CD4-positive, alpha-beta T cell treated with Interleukin-17A for 1 hour (primary cell): ENCODE data around the gene MRPL32.
A peak's percentile ranks its signal among the peaks of the same experiment; 100 is the strongest.

ENCODE experiments used
- DNase-seq: peaks from one replicate; pipeline ENCODE4 v3.0.0-alpha.2; 2020

The MRPL32 gene

DNA sequence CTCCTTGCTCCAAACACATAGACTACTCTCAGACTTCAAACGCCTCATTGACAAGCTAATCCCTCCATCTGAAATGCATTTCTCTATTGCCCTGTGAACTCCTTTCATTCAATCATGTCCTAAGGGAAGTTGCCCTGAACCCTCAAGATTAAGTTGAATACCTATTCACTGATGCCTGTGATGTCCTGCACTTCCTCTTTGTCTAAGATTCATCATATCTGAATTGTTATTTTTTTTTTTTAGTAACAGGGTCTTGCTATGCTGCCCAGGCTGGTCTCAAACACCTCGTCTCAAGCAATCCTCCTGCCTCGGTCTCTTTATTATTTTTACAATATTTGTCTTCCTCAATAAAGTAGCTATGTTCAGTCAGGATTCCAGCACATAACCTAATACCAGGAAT, 3.4 kb upstream of the MRPL32 start:
- DNase-seq = no peak

DNA sequence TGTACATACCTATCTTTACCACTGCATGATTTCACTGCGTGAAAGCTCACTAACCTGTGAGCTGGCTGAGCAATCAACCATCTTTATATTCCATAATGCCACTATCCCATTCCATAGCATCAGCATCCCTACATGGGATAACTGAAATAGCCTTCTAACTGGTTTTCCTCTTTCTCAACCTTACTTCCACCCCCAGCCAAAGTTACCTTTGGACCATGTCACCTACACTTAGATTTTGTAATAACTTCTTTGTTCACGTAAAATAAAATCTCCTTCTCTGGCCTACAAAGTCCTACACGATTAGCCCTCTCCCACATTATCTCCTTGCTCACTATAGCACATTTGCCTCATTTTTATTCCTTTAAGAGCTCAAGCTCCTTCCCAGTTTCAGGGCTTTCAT, 2.7 kb upstream of the MRPL32 start:
- no peak for DNase-seq

DNA sequence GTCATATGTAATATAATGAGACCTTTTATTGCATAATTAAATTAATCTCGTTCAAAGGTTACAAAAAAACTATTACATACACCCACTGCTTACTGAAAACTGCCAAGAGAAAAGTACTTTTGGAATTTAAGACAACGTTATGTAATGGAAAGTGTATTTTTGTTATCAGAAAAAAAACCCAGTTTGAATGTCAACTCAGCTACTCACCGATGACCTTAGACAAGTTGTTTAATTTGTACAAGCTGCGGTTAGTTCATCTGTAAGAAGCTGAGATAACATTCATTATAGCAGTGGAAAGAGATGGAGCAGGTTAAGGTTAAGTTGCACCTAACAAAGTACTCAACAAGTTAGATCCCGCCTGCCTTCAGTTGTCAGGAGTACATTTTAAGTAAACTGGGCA, 1.3 kb upstream of the MRPL32 start:
- no peak for DNase-seq

DNA sequence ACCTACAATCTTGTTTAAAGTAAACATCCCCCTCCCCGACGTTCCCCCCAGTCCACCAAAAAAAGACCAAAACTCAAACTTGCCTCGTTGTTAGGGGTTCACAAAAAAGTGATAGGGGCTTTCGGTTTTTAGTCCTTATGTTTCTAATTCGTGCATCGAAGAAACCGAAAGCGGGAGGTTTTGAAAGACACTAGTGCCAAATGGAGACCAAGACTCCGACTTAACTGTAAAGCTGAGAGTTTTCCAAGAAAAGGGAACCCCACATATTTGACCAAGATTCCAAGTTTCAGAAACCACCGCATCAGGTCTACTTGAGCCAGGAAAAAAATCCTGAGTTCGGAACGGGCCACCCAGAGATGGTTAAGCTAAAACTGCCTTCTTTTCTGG, 736 bp upstream of the MRPL32 start:
- DNase-seq = peak; percentile 49

DNA sequence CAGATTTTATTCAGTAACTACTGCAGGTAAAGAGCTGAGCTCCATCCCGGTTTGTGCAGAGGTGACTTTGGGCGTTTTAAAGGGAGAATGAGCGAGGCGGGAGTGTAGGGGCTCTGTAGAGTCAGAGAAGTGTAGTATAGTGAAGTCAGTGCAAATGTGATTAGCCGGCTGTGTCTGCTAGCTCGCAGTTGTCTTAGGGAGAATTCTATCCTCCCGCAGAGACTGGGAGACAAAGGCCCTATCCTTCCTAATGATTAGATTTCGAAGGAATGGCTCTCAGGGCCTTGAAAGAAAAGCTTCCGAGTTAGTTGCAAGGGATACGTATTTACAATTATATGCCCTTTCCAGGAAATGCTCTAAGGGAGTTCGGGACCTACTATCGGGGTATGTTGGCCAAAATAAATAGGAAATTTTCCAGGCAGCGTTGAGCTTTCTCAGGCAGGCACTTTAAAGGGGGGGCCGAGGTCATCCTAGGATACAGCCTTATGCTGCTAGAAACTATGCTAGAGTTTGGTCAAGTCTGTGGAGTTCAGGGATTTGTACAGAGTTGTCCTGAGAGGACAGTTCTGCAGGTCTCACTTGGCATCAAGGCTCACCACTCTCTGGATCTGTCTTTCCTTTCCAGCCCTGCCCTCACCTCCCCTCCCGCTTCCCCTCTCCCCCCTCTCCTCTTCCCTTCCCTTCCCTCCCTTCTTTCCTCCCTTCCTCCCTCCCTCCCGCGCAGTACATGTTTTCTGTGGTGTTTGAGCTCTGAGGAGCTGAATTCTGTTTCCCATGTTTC, 825 bp downstream of the MRPL32 start:
- DNase-seq = peak; percentile 13

DNA sequence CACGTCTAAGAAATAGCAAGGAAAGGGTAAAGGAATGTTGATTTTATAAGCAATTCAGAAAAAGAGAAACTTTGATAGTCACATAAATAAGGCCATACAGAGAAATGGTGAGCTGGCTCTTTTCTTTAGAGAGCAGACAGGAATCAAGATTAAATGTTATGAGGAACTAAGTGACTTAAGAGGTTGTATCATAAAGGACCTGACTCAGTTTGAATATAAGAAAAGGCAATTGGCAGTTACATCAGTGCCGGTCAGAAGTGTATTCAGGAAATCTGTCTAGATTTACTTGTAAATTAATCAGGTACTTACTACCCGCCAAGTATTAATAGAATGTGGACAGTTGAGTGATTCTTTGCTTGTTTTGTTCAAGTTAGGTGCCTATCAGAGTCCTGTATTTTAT, 2.1 kb downstream of the MRPL32 start:
- no peak for DNase-seq

DNA sequence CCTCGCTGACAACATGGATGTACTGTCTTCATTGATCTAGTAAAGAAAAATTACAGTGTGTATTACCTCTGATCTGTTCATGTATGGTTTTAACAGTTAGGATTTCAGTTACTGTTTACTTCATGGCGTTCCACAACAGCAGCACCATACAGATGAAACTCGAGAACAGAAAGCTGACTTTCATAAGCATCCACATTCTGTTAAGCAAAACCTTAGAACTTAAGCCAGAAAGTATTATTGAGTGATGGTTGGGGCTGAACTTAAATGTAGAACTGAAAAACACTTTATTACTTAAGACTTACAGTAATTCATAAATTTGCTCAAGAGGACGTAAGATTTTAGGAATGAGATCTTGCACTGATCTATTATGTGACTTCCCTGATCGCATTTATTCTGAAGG, 3.7 kb downstream of the MRPL32 start:
- DNase-seq = no peak

DNA sequence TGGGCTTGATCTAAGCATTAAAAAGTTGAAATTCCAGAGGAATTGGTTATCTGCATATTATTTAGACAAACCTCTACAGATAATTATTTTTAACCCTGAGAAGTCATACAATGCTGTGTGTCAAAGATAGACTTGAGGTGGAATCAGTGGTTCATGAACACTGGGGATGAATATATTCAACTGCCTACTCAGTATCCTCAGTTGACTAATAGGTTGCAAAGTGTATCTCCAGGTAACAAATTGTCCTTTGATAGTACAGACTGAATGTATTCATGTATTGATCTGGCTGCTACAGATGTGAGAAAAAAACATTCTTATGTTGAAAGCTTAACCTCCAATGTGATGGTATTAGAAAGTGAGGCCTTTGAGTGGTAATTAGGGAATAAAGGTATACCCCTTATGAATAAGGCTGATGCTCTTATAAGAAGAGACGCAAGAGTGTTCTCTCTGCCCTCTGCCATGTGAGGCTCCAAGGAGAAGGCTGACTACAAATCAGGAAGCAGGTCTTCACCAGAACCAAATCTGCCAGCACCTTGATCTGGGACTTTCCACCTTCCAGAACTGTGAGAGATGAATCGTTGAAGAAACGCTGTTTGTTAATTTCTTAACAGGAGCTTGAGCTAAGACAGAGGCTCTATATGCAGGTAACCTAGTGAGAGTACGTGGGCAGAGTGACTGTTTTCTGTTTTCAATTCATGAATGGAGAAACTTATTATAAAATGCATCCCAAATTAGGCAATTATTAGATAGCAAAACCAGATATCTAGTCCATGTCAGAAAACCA, 7.5 kb downstream of the MRPL32 start:
- DNase-seq = no peak

DNA sequence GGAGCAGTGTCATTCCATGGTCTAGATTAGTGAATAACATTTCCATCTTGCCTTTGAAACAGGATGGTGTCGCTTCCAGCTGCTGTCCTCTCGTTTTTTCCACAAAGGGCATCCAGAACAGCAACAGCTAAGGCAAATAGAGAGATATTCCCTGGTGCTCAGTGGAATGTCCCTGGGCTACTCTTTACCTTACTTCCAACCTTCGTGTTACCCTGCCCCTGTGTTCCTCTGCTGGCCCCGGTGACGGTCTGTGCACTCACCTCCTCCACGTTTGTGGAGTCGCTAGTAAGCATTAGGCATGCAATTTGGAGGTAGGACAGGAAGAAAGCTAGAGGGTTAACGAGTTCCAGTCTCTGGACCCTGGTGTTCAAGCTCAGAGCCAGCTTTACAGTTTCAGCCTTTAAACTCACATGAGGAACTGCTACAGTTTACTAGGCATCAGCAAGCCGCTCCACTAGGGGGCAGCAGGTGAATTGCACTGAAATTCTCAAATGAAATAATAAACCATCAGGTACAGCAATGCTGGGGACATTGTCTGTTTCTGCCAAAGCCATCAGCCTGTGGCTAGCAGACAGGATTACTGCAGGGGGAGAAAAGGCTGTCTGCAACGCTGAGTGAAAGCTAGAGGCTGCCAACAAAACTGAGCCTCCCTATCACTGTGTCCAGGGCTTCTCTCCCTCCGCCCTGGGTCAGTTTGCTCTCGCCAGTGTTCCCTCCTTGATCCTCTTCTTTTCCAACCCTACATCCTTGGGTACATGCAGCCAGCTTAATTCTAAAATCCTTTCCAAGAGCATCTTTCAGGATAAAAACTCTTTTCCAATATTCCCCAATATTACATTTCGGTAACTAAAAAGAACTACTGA, 9.0 kb downstream of the MRPL32 start:
- peak; percentile 73 for DNase-seq

DNA sequence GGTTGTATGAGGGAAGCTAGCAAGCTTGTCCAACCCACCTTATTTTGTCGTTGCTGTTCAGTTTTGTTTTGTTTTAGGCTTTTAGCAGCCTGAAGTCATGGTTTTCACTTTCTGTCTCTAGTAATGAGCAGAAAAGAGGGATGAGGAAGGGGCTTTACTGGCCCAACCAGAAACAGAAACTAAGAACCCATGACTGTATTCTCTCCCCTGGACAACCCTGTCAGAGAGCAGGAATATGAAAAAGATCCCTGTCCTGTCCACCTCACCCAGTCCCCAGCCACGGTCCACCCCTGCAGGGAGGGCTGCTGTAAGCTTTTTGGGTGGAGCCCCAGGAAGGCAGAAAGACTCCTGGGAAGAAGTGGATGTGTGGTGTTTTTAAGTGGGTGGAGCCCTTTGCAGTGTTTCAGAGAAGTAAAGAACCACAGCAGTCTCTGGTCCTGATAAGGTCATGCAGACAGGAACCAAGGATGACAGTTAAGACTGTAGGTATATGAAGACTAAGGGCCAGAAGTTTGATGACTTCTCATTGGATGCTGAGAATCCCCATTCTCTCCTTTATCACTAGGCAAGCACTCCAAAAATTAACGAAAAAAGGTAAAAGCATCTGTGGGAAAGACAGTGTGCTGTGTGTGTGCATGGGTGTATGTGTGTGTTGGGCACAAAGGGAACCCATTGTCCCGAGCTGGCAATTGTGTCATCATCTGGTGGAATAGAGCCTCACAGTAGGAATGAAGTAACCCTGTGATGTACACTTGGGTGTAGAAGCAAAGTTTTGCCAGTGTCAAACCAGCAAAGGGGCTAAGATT, 13.8 kb downstream of the MRPL32 start:
- no peak for DNase-seq

DNA sequence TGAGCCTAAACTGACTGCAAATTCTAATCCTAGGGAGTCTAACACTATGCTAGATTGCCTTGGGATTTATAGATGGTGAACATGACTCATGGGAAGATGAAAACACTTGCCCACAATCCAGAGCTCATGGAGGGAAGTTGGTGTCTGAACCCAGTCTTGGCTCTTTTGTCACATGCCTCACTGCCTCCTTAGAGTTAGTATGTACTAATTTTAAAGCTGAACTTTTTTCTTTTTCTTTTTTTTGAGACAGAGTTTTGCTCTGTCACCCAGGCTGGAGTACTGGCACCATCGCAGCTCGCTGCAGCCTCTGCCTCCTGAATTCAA, 14.4 kb downstream of the MRPL32 start:
- no peak for DNase-seq

DNA sequence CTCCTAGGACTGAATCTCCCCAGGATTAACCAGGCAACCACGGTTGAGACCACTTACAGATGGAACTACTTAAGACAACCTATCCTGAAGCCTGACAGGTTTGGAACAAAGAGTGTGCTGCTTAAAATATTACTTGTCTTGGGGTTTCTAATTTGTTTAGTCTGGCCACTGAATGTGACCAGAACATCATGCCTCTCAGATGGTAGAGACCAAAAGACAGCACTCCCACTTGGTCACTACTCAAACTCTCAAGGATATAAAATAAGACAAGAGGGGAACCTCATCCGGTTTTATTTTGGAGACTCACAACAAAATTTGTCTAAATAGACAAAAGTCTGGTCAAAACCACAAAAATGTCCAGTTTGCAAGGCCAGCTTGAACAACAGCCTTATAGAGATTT, 15.3 kb downstream of the MRPL32 start:
- DNase-seq = no peak

DNA sequence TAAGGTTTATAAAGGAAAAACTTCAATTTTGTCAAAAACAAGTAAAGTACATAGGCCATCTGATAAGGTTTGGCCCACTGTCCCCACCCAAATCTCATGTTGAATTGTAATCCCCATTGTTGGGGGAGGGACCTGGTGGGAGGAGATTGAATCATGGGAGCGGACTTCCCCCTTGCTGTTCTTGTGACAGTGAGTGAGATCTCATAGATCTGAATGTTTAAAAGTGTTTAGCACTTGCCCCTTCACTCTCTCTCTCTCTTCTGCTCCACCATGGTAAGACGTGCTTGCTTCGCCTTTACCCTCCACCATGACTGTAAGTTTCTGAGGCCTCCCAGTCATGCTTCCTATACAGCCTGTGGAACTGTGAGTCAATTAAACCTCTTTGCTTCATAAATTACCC, 18.2 kb downstream of the MRPL32 start:
- no peak for DNase-seq

DNA sequence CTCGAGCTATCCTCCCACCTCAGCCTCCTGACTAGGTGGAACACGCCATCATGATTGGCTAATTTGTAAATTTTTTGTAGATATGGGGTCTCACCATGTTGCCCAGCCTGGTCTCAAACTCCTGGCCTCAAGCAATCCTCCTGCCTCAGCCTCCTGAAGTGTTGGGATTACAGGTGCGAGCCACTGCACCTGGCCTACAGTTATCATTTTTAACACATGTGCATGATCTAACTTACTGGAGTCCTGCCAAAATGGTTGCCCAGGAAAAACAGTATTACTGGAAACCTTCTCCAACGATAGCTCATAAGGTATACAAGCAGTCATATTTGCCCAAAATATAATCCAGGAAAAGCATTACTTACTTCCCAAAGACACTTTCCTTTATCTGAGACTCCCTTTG, 20.2 kb downstream of the MRPL32 start:
- no peak for DNase-seq

DNA sequence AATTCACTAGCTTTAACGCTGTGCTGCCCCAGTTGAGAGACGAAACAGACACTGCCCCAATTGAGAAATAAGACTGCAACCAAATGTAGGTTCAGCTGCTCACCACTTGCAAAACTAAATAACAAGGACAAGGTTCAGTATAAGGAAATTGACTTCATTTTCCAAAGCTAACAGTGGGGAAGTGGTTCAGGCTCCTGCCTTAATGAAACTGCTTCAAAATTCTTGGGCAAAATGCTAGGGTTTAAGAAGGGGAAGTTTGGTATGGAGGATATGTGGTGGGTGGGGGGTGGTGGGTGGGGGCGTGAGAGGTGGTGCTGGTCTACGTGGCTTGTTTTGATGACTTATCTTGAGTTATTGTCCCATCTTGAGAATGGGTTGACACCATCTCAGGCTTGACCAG, 21.8 kb downstream of the MRPL32 start:
- DNase-seq = no peak

DNA sequence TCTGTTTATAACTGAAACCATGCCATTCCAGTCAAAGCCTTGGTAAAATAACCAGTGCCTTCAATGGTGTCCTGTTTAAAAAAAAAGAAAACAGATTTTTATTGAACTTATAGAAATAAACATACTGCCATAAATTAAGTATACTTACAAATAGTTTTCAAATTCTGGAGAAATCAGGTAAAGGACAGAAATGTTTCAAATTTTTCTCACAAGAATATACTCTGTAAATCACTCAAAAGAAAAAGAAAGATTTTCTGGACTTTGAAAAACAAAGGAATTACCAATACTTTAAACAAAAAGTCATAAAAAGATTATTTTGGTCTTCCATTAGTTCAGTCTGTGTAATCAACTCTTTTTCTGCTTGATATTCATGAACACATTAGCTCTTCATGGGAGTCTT, 23.9 kb downstream of the MRPL32 start:
- no peak for DNase-seq

DNA sequence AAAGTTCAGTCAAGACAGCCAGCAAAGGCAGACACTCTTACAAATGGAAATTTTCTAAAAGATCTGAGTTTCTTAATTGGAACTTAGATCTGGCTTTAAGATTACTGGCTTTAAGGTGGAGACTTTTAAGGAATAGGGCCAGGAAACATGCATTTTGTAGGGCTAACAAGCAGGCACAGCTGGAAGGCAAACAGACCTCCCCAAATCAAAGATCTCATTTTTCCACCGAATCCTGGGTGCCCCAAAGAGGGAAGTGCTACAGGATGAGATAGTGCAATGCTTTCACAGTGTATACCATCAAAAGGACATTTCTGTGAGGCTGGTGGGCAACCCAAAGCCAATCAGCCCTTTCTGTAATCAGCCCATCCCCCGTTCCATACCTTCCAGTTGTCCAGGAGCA, 27.4 kb downstream of the MRPL32 start:
- no peak for DNase-seq

DNA sequence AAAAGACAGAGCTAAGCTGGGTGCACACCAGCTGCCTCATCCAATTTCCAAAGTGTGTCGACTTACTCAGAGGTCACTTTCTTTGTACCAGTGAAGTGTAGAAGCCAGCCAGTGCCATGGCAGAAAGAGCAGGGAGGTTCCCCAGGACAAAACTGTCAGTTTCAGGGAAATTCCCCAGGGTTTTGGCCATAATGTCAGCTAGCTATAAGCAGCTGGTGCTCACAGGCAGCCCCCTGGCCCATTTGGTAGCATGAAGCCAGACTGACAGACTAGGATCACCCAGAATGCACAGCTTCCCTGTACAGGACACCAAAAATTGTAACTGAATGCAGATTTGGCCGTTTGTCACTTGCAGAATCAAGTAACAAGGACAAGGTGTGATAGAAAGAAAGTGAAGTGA, 28.6 kb downstream of the MRPL32 start:
- DNase-seq = no peak

DNA sequence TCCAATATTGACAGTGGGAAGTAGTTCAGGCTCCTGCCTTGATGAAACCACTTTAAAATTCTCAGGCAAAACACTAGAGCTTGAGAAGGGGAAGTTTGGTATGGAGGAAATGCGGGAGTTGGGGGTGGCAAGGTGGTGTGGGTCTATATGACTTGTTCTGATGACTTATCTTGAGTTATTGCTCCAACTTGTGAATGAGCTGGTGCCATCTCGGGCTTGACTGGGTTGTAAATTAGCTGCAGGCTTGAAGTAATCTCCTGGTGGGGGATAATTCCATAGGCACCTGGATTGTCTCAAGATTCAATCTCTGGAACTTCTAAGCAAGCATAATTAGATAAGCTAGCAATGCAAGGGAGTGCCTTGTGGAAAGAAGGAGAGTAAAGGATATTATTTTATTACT, 29.0 kb downstream of the MRPL32 start:
- no peak for DNase-seq

DNA sequence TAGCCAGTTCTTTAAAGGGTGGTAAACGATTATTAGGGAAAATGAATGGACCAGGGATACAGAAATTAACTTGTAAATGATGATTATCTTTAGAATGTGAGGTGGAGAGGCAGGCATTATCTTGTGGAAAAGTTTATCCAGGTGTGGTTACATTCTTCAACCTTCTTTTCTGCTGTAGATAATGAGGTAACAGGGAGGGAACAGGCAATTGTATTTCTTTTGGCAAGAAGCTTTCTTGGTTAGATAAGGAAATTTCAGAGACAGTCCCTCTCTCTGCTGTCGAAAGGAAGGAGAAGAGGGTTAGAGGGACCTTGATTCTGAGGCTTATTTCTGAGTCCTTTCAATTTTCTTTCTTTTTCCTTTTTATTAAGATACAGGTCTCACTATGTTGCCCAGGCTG, 32.1 kb downstream of the MRPL32 start:
- DNase-seq = no peak

DNA sequence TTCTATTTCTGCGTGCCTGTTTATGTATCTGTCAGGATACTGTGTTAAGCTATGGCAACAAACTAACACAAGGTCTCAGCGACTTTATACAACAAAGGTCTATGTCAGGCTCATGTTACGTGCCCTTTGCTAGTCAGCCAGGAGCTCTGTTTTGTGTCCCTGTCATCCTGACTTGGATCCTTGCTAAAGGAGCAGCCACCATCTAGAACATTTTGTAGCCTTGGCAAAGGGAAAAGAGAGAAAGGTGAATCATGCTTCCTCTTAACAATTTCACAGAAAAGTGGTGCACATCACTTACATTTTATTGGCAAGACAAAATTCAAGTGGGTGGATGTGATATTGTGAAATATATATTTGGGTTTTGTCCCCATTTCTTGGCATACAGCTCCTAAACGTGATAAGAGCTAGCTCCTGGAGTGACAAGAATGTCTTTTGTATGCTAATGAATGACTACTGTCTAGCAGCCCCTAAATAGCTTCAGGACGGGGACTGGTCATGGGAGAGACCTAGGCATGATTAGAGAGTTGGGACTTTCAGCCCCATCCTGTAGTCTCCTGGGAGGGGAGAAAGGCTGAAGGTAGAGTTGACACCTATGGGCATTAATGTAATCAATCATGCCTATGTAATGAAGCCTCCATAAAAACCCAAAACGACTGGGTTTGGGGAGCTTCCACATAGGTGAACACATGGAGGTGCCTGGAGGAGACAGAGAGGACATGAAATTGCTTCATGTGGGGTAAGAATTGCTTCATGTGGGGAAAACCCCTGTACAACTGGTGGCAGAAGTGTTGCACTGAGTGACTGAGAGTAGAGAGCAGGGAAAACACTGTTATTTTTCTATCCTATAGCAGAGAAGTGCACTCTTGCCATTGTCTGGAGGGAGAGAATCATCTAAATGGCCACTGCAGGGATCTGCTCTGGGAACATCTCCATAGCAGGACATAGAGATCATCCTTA, 33.0 kb downstream of the MRPL32 start:
- no peak for DNase-seq

DNA sequence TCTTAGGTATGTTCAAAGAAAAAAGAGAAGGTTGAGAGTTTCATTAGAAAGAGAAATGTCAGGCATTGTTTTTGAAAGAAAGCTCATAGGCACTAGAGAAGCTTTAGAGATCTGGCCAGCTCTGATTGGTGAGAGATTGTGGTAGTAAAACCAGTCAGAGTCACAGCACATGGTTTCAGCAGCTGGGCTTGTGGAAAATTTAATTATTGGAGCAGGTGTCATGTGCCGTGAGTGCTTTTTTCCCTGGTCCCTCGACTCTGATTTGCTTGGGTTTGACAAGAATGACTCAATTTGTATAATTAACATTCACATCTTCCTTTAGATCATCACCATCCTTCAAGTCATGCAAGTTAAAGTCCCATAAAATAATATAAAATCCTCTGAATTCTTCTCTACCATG, 35.2 kb downstream of the MRPL32 start:
- no peak for DNase-seq
